Thymus (tissue), 11 donors: ENCODE results near the gene FAM131B. TPM values are rescaled to one million over a fixed set of nuclear protein-coding genes. Genes with fewer than 3 reads are reported as not detected.
"Not testable (repeated sequence)": the region's sequence is repeated elsewhere in the genome, so short reads cannot be mapped to it uniquely, and the experiment has no call there.

Source experiments
- DNase-seq, 9 donors: peaks; one replicate each; pipeline ENCODE4 v3.0.0-alpha.2; 2013; ENCODE audit warnings: low spot score in 9 of 9, low read depth in 6 of 9, missing footprints in 1 of 9
- H3K27ac ChIP-seq, 2 donors: one replicate each; pipeline ENCODE4 v1.5.1; 2013; ENCODE audit warnings: control low read depth in 1 of 2, low read depth in 1 of 2, low read length in 1 of 2, mild to moderate bottlenecking in 1 of 2, moderate library complexity in 1 of 2
- H3K27me3 ChIP-seq, 2 donors: one replicate each; pipeline ENCODE4 v1.5.1; 2013; ENCODE audit warnings: low read length in 1 of 2; ENCODE audit not compliant: control insufficient read depth in 2 of 2, insufficient read depth in 1 of 2
- H3K36me3 ChIP-seq, 2 donors: one replicate each; pipeline ENCODE4 v1.5.1; 2013; ENCODE audit warnings: low read length in 1 of 2, mild to moderate bottlenecking in 1 of 2, moderate library complexity in 1 of 2; ENCODE audit not compliant: control insufficient read depth in 2 of 2, insufficient read depth in 2 of 2
- H3K4me1 ChIP-seq, 2 donors: one replicate each; pipeline ENCODE4 v1.5.1; 2013; ENCODE audit warnings: low read length in 2 of 2; ENCODE audit not compliant: control insufficient read depth in 2 of 2, insufficient read depth in 2 of 2
- H3K4me3 ChIP-seq, 2 donors: one replicate each; pipeline ENCODE4 v1.5.1; 2013; ENCODE audit warnings: low read length in 2 of 2, control low read depth in 1 of 2, mild to moderate bottlenecking in 1 of 2
- H3K9me3 ChIP-seq, 2 donors: one replicate each; pipeline ENCODE4 v1.5.1; 2013; ENCODE audit warnings: low read length in 1 of 2, mild to moderate bottlenecking in 1 of 2; ENCODE audit not compliant: control insufficient read depth in 2 of 2, insufficient read depth in 1 of 2
- WGBS: extraction: QIAGEN DNeasy Blood & Tissue Kit; methylation state at CpG from one replicate; pipeline ENCODE4 v1.1.7; 2013; 5-methylcytosine and 5-hydroxymethylcytosine counted together
- polyA plus RNA-seq: library from polyadenylated mRNA; stranded (reverse); fragments of 200-250 nt; gene quantifications from one replicate; pipeline ENCODE4 v1.2.3, GENCODE V29; 2013
- total RNA-seq: library from RNA; stranded (reverse); fragments of 120-200 nt; gene quantifications from one replicate; pipeline ENCODE4 v1.2.4, GENCODE V29; 2013
- donor health status: healthy.

FAM131B gene
- total and polyA plus RNA-seq, 2 donors: 0.47 to 0.68 TPM

- DNase-seq: no peak
- Histone ChIP-seq H3K4me1 (no peaks in the 10 kb centered on the region), H3K27ac (no peak overlapping the region), H3K4me3 (no peak overlapping the region), H3K9me3 (no peaks in the 10 kb centered on the region), H3K27me3 (no peaks in the 10 kb centered on the region), H3K36me3 (peaks cover 0 to 82% of the 10 kb centered on the region in 2 donors)
- 84% methylated on average over 7 of the region's 7 CpGs for WGBS
These were observed 33.7 kb upstream of the FAM131B start for GRCh38 chr7:143396182-143396581.

GRCh38 chr7:143395187-143396149 is 33.0 kb upstream of the FAM131B start:
- peaks cover 0 to 85% of the 10 kb centered on the region in 2 donors for H3K36me3 ChIP-seq
- no peak overlapping the region for H3K27ac ChIP-seq
- no peaks in the 10 kb centered on the region for H3K27me3 ChIP-seq
- no peaks in the 10 kb centered on the region for H3K9me3 ChIP-seq
- no peak overlapping the region for H3K4me3 ChIP-seq
- no peaks in the 10 kb centered on the region for H3K4me1 ChIP-seq
- 63% methylated on average over 21 of the region's 21 CpGs for WGBS
- no peak for DNase-seq

GRCh38 chr7:143394777-143395176 is 32.3 kb upstream of the FAM131B start:
- no peaks in the 10 kb centered on the region for H3K27me3 ChIP-seq
- DNase-seq: no peak
- peaks cover 0 to 2% of the 10 kb centered on the region in 2 donors for H3K4me1 ChIP-seq
- H3K27ac ChIP-seq: no peak overlapping the region
- 79% methylated on average over 6 of the region's 6 CpGs for WGBS
- no peaks in the 10 kb centered on the region for H3K9me3 ChIP-seq
- H3K4me3 ChIP-seq: no peak overlapping the region
- peaks cover 0 to 89% of the 10 kb centered on the region in 2 donors for H3K36me3 ChIP-seq

- peaks cover 0 to 2% of the 10 kb centered on the region in 2 donors for H3K4me1 ChIP-seq
- no peaks in the 10 kb centered on the region for H3K27me3 ChIP-seq
- H3K27ac ChIP-seq: no peak overlapping the region
- H3K9me3 ChIP-seq: no peaks in the 10 kb centered on the region
- peaks cover 7 to 88% of the 10 kb centered on the region in 2 donors for H3K36me3 ChIP-seq
- WGBS: over 99% methylated on average over 6 of the region's 6 CpGs
- H3K4me3 ChIP-seq: no peak overlapping the region
- no peak for DNase-seq
These were observed 31.6 kb upstream of the FAM131B start for GRCh38 chr7:143394068-143394467.

GRCh38 chr7:143393267-143394041 is 30.9 kb upstream of the FAM131B start:
- H3K27me3 ChIP-seq: no peaks in the 10 kb centered on the region
- WGBS: 94% methylated on average over 14 of the region's 14 CpGs
- no peaks in the 10 kb centered on the region for H3K9me3 ChIP-seq
- no peak overlapping the region for H3K27ac ChIP-seq
- no peak for DNase-seq
- H3K4me3 ChIP-seq: no peak overlapping the region
- H3K4me1 ChIP-seq: peaks cover 0 to 2% of the 10 kb centered on the region in 2 donors
- H3K36me3 ChIP-seq: peaks cover 11 to 88% of the 10 kb centered on the region in 2 donors

- H3K4me3 ChIP-seq: no peak overlapping the region
- H3K9me3 ChIP-seq: no peaks in the 10 kb centered on the region
- 98% methylated on average over 6 of the region's 6 CpGs for WGBS
- peaks cover 0 to 2% of the 10 kb centered on the region in 2 donors for H3K4me1 ChIP-seq
- no peaks in the 10 kb centered on the region for H3K27me3 ChIP-seq
- no peak overlapping the region for H3K27ac ChIP-seq
- DNase-seq: no peak
- H3K36me3 ChIP-seq: peaks cover 13 to 87% of the 10 kb centered on the region in 2 donors
These were observed 30.4 kb upstream of the FAM131B start for GRCh38 chr7:143392875-143393266.

- H3K27ac ChIP-seq, H3K4me3 ChIP-seq, H3K4me1 ChIP-seq, H3K27me3 ChIP-seq, DNase-seq, H3K9me3 ChIP-seq: not testable (repeated sequence)
- peaks cover 16 to 87% of the 10 kb centered on the region in 2 donors for H3K36me3 ChIP-seq
- WGBS: 97% methylated on average over 8 of the region's 8 CpGs
These were observed 29.9 kb upstream of the FAM131B start for GRCh38 chr7:143392427-143392826.

GRCh38 chr7:143391462-143392404 is 29.2 kb upstream of the FAM131B start:
- WGBS: 91% methylated on average over 24 of the region's 24 CpGs
- Histone ChIP-seq H3K27me3 (no peaks in the 10 kb centered on the region), H3K27ac (peak overlapping the region in 1 of 2 donors; percentile 8), H3K4me1 (peaks cover 0 to 9% of the 10 kb centered on the region in 2 donors), H3K4me3 (no peak overlapping the region), H3K9me3 (no peaks in the 10 kb centered on the region), H3K36me3 (peaks cover 16 to 81% of the 10 kb centered on the region in 2 donors)
- DNase-seq: no peak
